ENCODE results near the gene UNC93B1. TPM values are rescaled to one million over a fixed set of nuclear protein-coding genes. Genes with fewer than 3 reads are reported as not detected.

Gene UNC93B1
- polyA plus RNA-seq, 1 experiment, result 11.3 TPM

DNA sequence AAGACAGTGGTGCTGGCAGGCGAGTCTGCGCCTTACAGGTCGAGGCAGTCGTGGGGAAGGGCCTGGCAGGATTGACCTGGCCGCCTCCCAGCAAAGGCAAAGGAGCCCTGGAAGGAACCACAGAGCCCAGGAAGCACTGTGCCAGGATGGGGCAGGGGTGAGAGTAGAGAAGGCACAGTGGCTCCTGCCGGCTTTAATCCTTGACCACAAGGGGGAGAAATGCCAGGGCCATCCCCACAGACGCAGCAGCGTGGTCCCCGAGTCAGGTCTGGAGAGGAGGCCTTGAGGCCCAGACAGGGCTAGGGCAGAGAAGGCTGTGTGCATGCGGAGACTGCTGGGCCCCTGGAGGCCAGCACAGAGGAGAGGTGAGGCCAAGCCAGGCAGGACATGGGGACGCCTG is 16.7 kb upstream of the UNC93B1 start:
- Histone ChIP-seq H3K9me3 (ENCODE audit: control insufficient read depth, insufficient read depth, low read length) (no peaks in the 10 kb centered on the region), H3K4me3 (ENCODE audit: low read depth, low read length) (no peak overlapping the region), H3K27ac (ENCODE audit: low read depth, low read length) (no peak overlapping the region), H3K27me3 (ENCODE audit: control insufficient read depth, insufficient read depth, low read length) (no peaks in the 10 kb centered on the region)
- POLR2A ChIA-PET, result no interaction called here
- no peak for DNase-seq (ENCODE audit: low read depth, low spot score)
- TF ChIP-seq, protein P1, sequence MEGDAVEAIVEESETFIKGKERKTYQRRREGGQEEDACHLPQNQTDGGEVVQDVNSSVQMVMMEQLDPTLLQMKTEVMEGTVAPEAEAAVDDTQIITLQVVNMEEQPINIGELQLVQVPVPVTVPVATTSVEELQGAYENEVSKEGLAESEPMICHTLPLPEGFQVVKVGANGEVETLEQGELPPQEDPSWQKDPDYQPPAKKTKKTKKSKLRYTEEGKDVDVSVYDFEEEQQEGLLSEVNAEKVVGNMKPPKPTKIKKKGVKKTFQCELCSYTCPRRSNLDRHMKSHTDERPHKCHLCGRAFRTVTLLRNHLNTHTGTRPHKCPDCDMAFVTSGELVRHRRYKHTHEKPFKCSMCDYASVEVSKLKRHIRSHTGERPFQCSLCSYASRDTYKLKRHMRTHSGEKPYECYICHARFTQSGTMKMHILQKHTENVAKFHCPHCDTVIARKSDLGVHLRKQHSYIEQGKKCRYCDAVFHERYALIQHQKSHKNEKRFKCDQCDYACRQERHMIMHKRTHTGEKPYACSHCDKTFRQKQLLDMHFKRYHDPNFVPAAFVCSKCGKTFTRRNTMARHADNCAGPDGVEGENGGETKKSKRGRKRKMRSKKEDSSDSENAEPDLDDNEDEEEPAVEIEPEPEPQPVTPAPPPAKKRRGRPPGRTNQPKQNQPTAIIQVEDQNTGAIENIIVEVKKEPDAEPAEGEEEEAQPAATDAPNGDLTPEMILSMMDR (IDR thresholded peaks at IDR 0.05; ENCODE audit: low read depth, low read length), result peak; percentile 59
- CTCF ChIA-PET, result interaction anchor here (1.1 kb wide), 1 partner anchor 189 kb away, joined by 5 read pairs; no protein-coding TSS in a partner anchor

DNA sequence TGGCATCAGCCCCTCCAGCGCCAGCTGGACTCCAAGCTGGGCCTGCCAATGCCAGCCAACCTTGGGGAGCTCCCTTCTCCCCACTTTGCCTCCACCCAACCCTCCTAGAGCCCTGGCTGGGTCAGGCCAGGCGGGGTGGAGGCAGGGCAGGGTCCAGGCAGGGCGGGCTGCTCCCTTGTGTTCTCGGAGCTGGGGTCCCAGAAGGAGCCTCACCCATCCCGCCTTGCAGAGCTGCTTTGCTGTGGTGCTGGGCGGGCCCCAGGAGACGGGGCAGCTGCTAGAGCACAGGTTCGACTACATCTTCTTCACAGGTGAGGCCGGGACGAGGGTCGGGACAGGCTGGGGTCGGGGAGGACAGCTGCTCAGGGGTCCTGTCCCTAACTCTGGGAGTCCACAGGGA is 15.6 kb upstream of the UNC93B1 start:
- POLR2A ChIA-PET, result interaction anchor here (0.9 kb wide), 1 partner anchor 9 kb away, joined by 3 read pairs; the partner anchor contains the start of gene ALDH3B1
- TF ChIP-seq, protein P1 (IDR thresholded peaks at IDR 0.05; ENCODE audit: low read depth, low read length), result no peak
- Histone ChIP-seq H3K27me3 (ENCODE audit: control insufficient read depth, insufficient read depth, low read length) (no peaks in the 10 kb centered on the region), H3K4me3 (ENCODE audit: low read depth, low read length) (no peak overlapping the region), H3K9me3 (ENCODE audit: control insufficient read depth, insufficient read depth, low read length) (no peaks in the 10 kb centered on the region), H3K27ac (ENCODE audit: low read depth, low read length) (no peak overlapping the region)
- no peak for DNase-seq (ENCODE audit: low read depth, low spot score)
- CTCF ChIA-PET, result no interaction called here

DNA sequence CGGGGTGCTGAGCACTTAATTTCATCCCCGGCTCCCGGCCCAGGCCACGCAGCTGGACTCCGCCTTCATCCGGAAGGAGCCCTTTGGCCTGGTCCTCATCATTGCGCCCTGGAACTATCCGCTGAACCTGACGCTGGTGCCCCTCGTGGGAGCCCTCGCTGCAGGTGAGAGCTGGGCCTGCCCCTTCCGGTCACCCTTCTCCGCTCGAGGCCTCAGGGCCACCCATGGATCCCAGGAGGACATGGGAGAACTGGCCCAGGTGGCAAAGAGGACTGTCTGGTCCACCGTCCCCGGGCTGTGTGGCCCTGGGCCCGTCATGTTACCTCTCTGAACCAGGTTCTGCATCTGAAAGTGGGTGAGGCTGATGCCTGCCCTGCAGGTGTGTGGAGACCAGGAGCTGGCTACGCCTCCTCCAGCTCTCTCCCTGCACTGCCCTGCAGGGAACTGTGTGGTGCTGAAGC is 14.9 kb upstream of the UNC93B1 start:
- ChIA-PET CTCF (no interaction called here), POLR2A (interaction anchor here (0.9 kb wide), 1 partner anchor 8 kb away, joined by 3 read pairs; the partner anchor contains the start of gene ALDH3B1)
- H3K27me3 ChIP-seq (ENCODE audit: control insufficient read depth, insufficient read depth, low read length), result no peaks in the 10 kb centered on the region
- H3K27ac ChIP-seq (ENCODE audit: low read depth, low read length), result no peak overlapping the region
- no peak for DNase-seq (ENCODE audit: low read depth, low spot score)
- no peak overlapping the region for H3K4me3 ChIP-seq (ENCODE audit: low read depth, low read length)
- TF ChIP-seq, protein P1 (IDR thresholded peaks at IDR 0.05; ENCODE audit: low read depth, low read length), result no peak
- H3K9me3 ChIP-seq (ENCODE audit: control insufficient read depth, insufficient read depth, low read length), result no peaks in the 10 kb centered on the region

DNA sequence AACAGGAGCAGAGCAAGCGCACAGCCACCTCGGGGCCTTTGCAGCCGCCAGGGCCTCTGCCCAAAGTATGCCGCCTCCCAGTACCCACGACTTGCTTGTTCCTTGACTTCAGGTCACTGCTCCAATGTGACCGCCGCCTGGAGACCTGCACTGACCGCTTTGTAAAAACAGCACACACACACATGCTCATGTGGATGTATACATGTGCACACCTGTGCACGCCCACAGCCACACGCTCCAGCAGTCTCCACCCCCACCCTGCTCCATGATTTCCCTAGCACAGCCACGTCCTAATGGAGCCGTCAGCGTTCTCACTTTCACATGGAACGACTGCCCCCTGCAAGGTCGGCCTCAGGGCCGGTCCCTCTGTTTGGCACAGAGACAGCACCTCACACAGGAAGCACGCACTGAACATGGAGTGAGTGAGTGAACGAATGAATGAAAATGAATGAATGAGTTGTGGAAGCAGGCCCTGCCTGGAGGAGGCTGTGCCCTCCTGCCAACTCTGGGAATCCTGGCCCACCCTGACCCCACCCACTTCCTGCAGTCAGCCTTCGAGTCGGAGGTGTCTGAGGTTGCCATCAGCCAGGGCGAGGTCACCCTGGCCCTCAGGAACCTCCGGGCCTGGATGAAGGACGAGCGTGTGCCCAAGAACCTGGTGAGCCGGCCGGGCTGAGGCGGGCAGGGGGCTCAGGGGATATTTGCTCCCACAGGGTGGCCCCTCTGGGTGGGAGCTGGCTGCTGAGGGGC is 14.3 kb upstream of the UNC93B1 start:
- TF ChIP-seq, protein P1 (IDR thresholded peaks at IDR 0.05; ENCODE audit: low read depth, low read length), result no peak
- Histone ChIP-seq H3K27ac (ENCODE audit: low read depth, low read length) (no peak overlapping the region), H3K4me3 (ENCODE audit: low read depth, low read length) (no peak overlapping the region), H3K9me3 (ENCODE audit: control insufficient read depth, insufficient read depth, low read length) (no peaks in the 10 kb centered on the region), H3K27me3 (ENCODE audit: control insufficient read depth, insufficient read depth, low read length) (no peaks in the 10 kb centered on the region)
- CTCF ChIA-PET, result no interaction called here
- POLR2A ChIA-PET, result interaction anchor here (0.9 kb wide), 1 partner anchor 8 kb away, joined by 3 read pairs; the partner anchor contains the start of gene ALDH3B1
- no peak for DNase-seq (ENCODE audit: low read depth, low spot score)

Measured in AG04450 (cell line).